ENCODE results near the gene SOCS7. TPM values are rescaled to one million over a fixed set of nuclear protein-coding genes. Genes with fewer than 3 reads are reported as not detected.

SOCS7 gene
- total RNA-seq, 5 donors from 2014 or later (not counting 1 experiment from before 2014, with no cell fraction given) = 18.9 to 24.5 (median 20.7) TPM

- Histone ChIP-seq H3K36me3 (ENCODE audit: control insufficient read depth in 2 of 2, extremely low read depth in 1 of 2, insufficient read depth in 1 of 2, low read length in 1 of 2) (no peaks in the 10 kb centered on the region), H3K27ac (ENCODE audit: low read length) (no peak overlapping the region), H3K4me3 (ENCODE audit: control insufficient read depth in 1 of 2, extremely low read depth in 1 of 2, low read length in 1 of 2) (no peak overlapping the region), H3K27me3 (replicated peaks in 1 of 2; ENCODE audit: control insufficient read depth in 2 of 2, extremely low read depth in 1 of 2, insufficient read depth in 2 of 2, low read length in 1 of 2) (peaks cover 0 to 28% of the 10 kb centered on the region in 2 experiments), H3K4me1 (ENCODE audit: control insufficient read depth in 1 of 2, extremely low read depth in 1 of 2, insufficient read depth in 2 of 2, low read length in 2 of 2) (peaks cover 0 to 19% of the 10 kb centered on the region in 2 experiments), H3K9me3 (no peaks in the 10 kb centered on the region)
- CTCF ChIA-PET = no interaction called here
- 79% methylated on average over 3 of the region's 3 CpGs for WGBS (ENCODE audit: insufficient coverage)
- POLR2A ChIA-PET = no interaction called here
- Mint-ChIP-seq H3K27me3 (peaks cover 0 to 12% of the 10 kb centered on the region in 2 donors), H3K4me1 (peaks cover 13 to 20% (median 15%) of the 10 kb centered on the region in 3 donors), H3K27ac (no peak overlapping the region), H3K36me3 (no peaks in the 10 kb centered on the region), H3K9me3 (no peaks in the 10 kb centered on the region), H3K4me3 (peak overlapping the region in 2 of 3 donors; percentile 49 to 58)
- ATAC-seq (replicated peaks in 1 of 4) (no peak), DNase-seq (no peak)
Observed at GRCh38 chr17:38430316-38430715, 78.7 kb downstream of the SOCS7 start.

DNA sequence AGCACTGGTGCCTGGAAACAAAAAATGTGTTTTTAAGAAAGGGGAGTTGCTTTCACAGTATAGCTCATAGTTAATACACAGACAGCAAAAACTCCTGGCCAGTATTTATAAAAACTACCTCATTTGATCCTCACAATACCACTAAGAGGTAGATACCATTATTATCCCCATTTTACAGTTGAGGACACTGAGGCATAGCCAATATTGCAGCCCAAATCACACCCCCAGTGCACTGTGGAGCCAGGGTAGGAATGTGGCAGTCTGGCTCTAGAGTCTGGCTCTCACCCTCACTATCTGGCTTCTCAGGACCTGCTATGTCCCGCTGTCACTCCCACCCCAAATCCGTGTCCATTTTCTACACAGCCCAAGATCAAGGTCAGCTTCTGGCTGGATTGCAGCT lies 79.2 kb downstream of the SOCS7 start:
- H3K27me3 Mint-ChIP-seq = peaks cover 0 to 9% of the 10 kb centered on the region in 2 donors
- CTCF ChIA-PET = interaction anchor here in 1 of 2 donors (0.6 kb wide), 1 partner anchor 122 kb away, joined by 3 read pairs; no protein-coding TSS in a partner anchor
- DNase-seq = no peak
- 92% methylated on average over 2 of the region's 2 CpGs for WGBS (ENCODE audit: insufficient coverage)
- H3K4me1 ChIP-seq (ENCODE audit: control insufficient read depth in 1 of 2, extremely low read depth in 1 of 2, insufficient read depth in 2 of 2, low read length in 2 of 2) = peaks cover 0 to 19% of the 10 kb centered on the region in 2 experiments
- H3K9me3 Mint-ChIP-seq = no peaks in the 10 kb centered on the region
- H3K4me3 ChIP-seq (ENCODE audit: control insufficient read depth in 1 of 2, extremely low read depth in 1 of 2, low read length in 1 of 2) = no peak overlapping the region
- H3K27ac Mint-ChIP-seq = no peak overlapping the region
- H3K4me3 Mint-ChIP-seq = no peak overlapping the region
- H3K4me1 Mint-ChIP-seq = peaks cover 13 to 20% (median 15%) of the 10 kb centered on the region in 3 donors
- H3K36me3 Mint-ChIP-seq = no peaks in the 10 kb centered on the region
- H3K9me3 ChIP-seq = no peaks in the 10 kb centered on the region
- H3K36me3 ChIP-seq (ENCODE audit: control insufficient read depth in 2 of 2, extremely low read depth in 1 of 2, insufficient read depth in 1 of 2, low read length in 1 of 2) = no peaks in the 10 kb centered on the region
- ATAC-seq (replicated peaks in 1 of 4) = no peak
- peaks cover 0 to 23% of the 10 kb centered on the region in 2 experiments for H3K27me3 ChIP-seq (replicated peaks in 1 of 2; ENCODE audit: control insufficient read depth in 2 of 2, extremely low read depth in 1 of 2, insufficient read depth in 2 of 2, low read length in 1 of 2)
- POLR2A ChIA-PET = no interaction called here
- no peak overlapping the region for H3K27ac ChIP-seq (ENCODE audit: low read length)

GRCh38 chr17:38431346-38432145 lies 79.9 kb downstream of the SOCS7 start:
- ATAC-seq (replicated peaks in 1 of 4) (no peak), DNase-seq (no peak)
- Mint-ChIP-seq H3K4me3 (no peak overlapping the region), H3K4me1 (peaks cover 13 to 20% (median 15%) of the 10 kb centered on the region in 3 donors), H3K9me3 (no peaks in the 10 kb centered on the region), H3K27me3 (peaks cover 0 to 9% of the 10 kb centered on the region in 2 donors), H3K36me3 (no peaks in the 10 kb centered on the region), H3K27ac (no peak overlapping the region)
- Histone ChIP-seq H3K27ac (ENCODE audit: low read length) (no peak overlapping the region), H3K4me3 (ENCODE audit: control insufficient read depth in 1 of 2, extremely low read depth in 1 of 2, low read length in 1 of 2) (no peak overlapping the region), H3K27me3 (replicated peaks in 1 of 2; ENCODE audit: control insufficient read depth in 2 of 2, extremely low read depth in 1 of 2, insufficient read depth in 2 of 2, low read length in 1 of 2) (peaks cover 0 to 19% of the 10 kb centered on the region in 2 experiments), H3K9me3 (no peaks in the 10 kb centered on the region), H3K36me3 (ENCODE audit: control insufficient read depth in 2 of 2, extremely low read depth in 1 of 2, insufficient read depth in 1 of 2, low read length in 1 of 2) (no peaks in the 10 kb centered on the region), H3K4me1 (ENCODE audit: control insufficient read depth in 1 of 2, extremely low read depth in 1 of 2, insufficient read depth in 2 of 2, low read length in 2 of 2) (peaks cover 0 to 19% of the 10 kb centered on the region in 2 experiments)
- ChIA-PET CTCF (interaction anchor here in 1 of 2 donors (0.6 kb wide), 1 partner anchor 121 kb away, joined by 3 read pairs; no protein-coding TSS in a partner anchor), POLR2A (no interaction called here)
- 93% methylated on average over 3 of the region's 10 CpGs for WGBS (ENCODE audit: insufficient coverage)

- Histone ChIP-seq H3K36me3 (ENCODE audit: control insufficient read depth in 2 of 2, extremely low read depth in 1 of 2, insufficient read depth in 1 of 2, low read length in 1 of 2) (no peaks in the 10 kb centered on the region), H3K9me3 (no peaks in the 10 kb centered on the region), H3K27me3 (replicated peaks in 1 of 2; ENCODE audit: control insufficient read depth in 2 of 2, extremely low read depth in 1 of 2, insufficient read depth in 2 of 2, low read length in 1 of 2) (peaks cover 0 to 7% of the 10 kb centered on the region in 2 experiments), H3K4me3 (ENCODE audit: control insufficient read depth in 1 of 2, extremely low read depth in 1 of 2, low read length in 1 of 2) (no peak overlapping the region), H3K27ac (ENCODE audit: low read length) (no peak overlapping the region), H3K4me1 (ENCODE audit: control insufficient read depth in 1 of 2, extremely low read depth in 1 of 2, insufficient read depth in 2 of 2, low read length in 2 of 2) (peaks cover 0 to under 1% of the 10 kb centered on the region in 2 experiments)
- no peaks in the 10 kb centered on the region for H3K9me3 Mint-ChIP-seq
- H3K4me3 Mint-ChIP-seq = no peak overlapping the region
- H3K4me1 Mint-ChIP-seq = peaks cover 3 to 7% (median 5%) of the 10 kb centered on the region in 3 donors
- H3K27me3 Mint-ChIP-seq = peaks cover 0 to 4% of the 10 kb centered on the region in 2 donors
- no peak overlapping the region for H3K27ac Mint-ChIP-seq
- ChIA-PET CTCF (interaction anchor here in 1 of 2 donors (0.5 kb wide), 1 partner anchor 301 kb away, joined by 4 read pairs; no protein-coding TSS in a partner anchor), POLR2A (no interaction called here)
- ATAC-seq (replicated peaks in 1 of 4) (no peak), DNase-seq (no peak)
- 88% methylated on average over 20 of the region's 21 CpGs for WGBS (ENCODE audit: insufficient coverage)
- no peaks in the 10 kb centered on the region for H3K36me3 Mint-ChIP-seq
Observed at GRCh38 chr17:38434178-38434665, 82.6 kb downstream of the SOCS7 start.

DNA sequence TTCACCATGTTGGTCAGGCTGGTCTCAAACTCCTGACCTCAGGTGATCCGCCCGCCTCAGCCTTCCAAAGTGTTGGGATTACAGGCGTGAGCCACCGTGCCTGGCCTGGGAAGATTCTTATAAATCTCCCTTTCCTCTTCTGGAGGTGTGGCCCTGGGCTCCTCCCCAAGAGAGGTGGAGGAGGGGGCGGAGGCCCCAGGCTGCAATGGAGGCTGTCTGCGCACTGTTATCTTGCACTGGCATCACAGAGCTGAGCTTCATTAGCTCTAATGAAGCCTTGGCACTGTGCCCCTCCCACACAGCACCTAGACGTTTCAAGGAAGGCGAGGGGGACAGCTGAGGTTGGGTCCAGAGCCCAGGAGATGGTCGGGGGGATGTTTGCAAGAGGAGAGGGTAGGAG lies 84.2 kb downstream of the SOCS7 start:
- Histone ChIP-seq H3K9me3 (no peaks in the 10 kb centered on the region), H3K4me3 (ENCODE audit: control insufficient read depth in 1 of 2, extremely low read depth in 1 of 2, low read length in 1 of 2) (no peak overlapping the region), H3K27me3 (replicated peaks in 1 of 2; ENCODE audit: control insufficient read depth in 2 of 2, extremely low read depth in 1 of 2, insufficient read depth in 2 of 2, low read length in 1 of 2) (peaks cover 0 to 10% of the 10 kb centered on the region in 2 experiments), H3K4me1 (ENCODE audit: control insufficient read depth in 1 of 2, extremely low read depth in 1 of 2, insufficient read depth in 2 of 2, low read length in 2 of 2) (no peaks in the 10 kb centered on the region), H3K27ac (ENCODE audit: low read length) (no peak overlapping the region), H3K36me3 (ENCODE audit: control insufficient read depth in 2 of 2, extremely low read depth in 1 of 2, insufficient read depth in 1 of 2, low read length in 1 of 2) (no peaks in the 10 kb centered on the region)
- Mint-ChIP-seq H3K27me3 (peaks cover 0 to 4% of the 10 kb centered on the region in 2 donors), H3K9me3 (no peaks in the 10 kb centered on the region), H3K4me1 (no peaks in the 10 kb centered on the region), H3K27ac (no peak overlapping the region), H3K36me3 (no peaks in the 10 kb centered on the region), H3K4me3 (no peak overlapping the region)
- CTCF ChIA-PET = no interaction called here
- WGBS (ENCODE audit: insufficient coverage) = no CpG with 5 or more reads among the region's 9 CpGs
- DNase-seq = no peak
- POLR2A ChIA-PET = no interaction called here
- ATAC-seq (replicated peaks in 1 of 4) = no peak

DNA sequence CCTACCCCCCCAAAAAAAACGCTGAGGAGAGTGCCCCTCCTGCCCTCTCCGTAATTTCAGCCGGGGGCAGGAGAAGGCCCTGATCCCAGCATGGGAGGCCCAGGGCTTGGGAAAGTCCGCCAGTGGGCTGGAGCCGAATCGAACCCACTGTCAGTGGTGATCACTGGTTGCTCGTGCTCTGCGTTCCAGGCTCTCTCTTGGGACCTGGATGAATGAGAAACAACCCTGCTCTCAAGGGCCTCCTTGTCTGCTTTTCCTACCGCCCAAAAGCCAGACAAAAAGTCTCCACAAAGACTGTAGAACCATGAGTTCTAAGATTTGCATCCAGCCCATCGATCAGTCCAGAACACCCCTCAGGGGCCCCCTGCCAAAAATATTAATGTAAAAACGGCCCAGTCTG lies 84.7 kb downstream of the SOCS7 start:
- H3K36me3 ChIP-seq (ENCODE audit: control insufficient read depth in 2 of 2, extremely low read depth in 1 of 2, insufficient read depth in 1 of 2, low read length in 1 of 2) = no peaks in the 10 kb centered on the region
- POLR2A ChIA-PET = no interaction called here
- H3K9me3 Mint-ChIP-seq = no peaks in the 10 kb centered on the region
- WGBS (ENCODE audit: insufficient coverage) = 77% methylated on average over 9 of the region's 11 CpGs
- ATAC-seq (replicated peaks in 1 of 4) = no peak
- H3K4me3 Mint-ChIP-seq = no peak overlapping the region
- no peak for DNase-seq
- H3K4me3 ChIP-seq (ENCODE audit: control insufficient read depth in 1 of 2, extremely low read depth in 1 of 2, low read length in 1 of 2) = no peak overlapping the region
- H3K27ac ChIP-seq (ENCODE audit: low read length) = no peak overlapping the region
- H3K27ac Mint-ChIP-seq = no peak overlapping the region
- CTCF ChIA-PET = no interaction called here
- H3K9me3 ChIP-seq = no peaks in the 10 kb centered on the region
- peaks cover 0 to 16% of the 10 kb centered on the region in 2 experiments for H3K27me3 ChIP-seq (replicated peaks in 1 of 2; ENCODE audit: control insufficient read depth in 2 of 2, extremely low read depth in 1 of 2, insufficient read depth in 2 of 2, low read length in 1 of 2)
- H3K4me1 Mint-ChIP-seq = no peaks in the 10 kb centered on the region
- peaks cover 0 to 4% of the 10 kb centered on the region in 2 donors for H3K27me3 Mint-ChIP-seq
- H3K36me3 Mint-ChIP-seq = no peaks in the 10 kb centered on the region
- no peaks in the 10 kb centered on the region for H3K4me1 ChIP-seq (ENCODE audit: control insufficient read depth in 1 of 2, extremely low read depth in 1 of 2, insufficient read depth in 2 of 2, low read length in 2 of 2)

Measured in T-cell (primary cell).